ENCODE data around the gene ARHGAP33.
"Not testable (repeated sequence)": the region's sequence is repeated elsewhere in the genome, so short reads cannot be mapped to it uniquely, and the experiment has no call there.

The ARHGAP33 gene

DNA sequence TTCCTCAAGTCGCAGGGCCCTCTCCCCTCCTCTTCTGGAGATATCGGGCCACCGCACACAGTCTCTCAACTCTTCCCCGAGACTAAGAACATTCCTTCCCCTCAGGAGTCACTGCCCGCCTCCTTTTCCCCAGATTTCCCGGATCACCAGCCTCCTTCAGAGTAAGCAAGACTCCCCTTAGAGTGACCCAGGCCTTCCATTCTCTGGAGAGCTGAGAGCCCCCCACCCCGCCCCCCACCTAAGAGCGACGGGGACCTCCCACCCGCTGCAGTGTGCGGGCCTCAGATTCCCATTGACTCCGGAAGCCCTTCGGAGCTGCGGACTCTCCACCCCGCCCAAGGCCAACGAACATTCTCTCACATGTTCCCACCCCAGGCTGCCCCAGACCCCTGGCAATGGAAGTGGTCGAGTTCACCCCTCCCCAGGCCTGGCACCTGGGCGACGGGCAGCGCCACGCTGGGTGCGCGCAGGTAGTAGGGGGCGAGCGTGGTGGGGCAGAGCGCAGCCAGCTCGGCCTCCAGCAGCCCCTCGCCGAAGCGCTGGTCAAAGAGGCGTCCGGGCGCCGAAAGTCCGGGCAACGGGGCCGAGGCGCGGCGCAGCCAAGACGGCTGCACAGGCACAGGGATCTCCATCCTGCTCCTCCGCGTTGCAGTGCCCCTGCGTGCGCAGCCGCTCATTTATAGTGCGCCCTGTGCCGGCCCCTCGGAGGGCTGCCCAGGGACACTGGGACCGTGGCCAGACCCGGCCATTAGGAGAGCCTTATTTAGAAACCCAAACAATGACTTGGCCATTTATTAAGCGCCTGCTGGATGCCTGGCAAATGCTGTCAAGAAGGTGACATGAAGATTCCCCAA lies 18.8 kb upstream of the ARHGAP33 start, which contains the start of gene HSPB6:
HSPB6 (minus strand) TSS at position 653 of the 854 bp plus-strand sequence; CDS start at position 632, 21 bp downstream.
- DNase-seq = peak; percentile 86

DNA sequence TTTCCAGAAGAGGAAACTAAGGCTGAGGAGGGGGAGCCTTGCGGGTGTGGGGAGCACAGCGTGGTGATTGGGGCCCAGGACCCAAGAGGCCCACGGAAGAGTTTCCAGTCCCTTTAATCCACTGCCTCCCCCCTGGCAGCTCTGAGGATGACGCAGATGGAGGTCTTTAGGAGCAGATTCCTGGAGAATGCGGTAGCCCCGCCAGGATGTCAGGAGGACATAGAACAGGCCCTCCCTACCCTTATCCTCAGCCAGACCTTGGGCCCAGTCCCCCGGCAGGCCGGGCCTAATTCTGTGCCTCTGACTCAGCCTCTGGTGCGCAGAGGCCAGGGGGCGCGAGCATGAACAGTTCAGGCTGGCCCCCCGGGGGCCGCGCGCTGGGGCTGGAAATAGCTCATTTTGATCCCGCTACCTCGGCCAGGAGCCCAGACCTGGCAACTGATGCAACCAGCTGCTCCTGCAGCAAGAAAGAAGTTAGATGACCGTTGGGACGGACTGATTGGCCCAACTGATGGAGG lies 18.1 kb upstream of the ARHGAP33 start:
- DNase-seq = peak; percentile 97

DNA sequence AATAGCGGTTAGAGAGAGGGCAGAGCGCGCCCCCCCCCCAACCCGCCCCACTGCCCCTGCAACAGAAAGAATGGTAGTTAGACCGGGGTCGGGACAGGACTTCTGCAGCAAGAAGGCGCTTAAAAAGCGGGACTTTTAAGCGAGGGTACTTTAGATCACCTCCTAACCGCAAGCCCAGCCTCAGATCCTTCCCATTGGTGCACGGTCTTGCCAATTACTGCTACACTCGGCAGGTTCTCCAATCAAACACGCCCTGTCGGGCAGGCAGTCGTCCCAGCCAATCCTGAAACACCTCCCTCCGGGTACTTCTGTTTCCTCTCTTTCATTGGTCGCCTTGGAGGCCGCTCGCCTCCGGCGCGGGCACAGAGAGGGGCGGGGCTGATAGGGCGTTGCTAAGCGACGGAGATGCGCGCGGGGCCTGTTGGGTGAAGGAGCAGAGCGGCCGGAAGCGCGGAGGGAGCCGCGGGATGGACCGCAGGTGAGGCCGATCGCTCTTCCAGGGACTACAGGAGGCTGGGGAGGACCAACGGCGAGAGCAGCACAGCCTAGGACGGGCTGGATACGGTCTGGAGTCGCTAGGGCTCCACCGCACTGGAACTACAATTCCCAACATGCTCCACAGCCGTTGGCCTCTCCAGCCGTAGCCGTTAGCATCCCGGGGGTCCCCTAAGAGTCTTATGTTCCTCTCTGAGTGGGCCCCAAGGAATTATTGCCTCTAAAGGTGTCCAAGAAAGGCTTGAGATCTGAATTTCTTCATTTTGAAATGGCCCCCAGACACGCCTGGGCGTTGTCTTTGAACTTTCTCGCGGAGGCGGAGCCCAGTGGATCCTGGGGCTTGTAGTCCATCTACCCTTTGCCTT lies 17.4 kb upstream of the ARHGAP33 start, which contains the start of gene PROSER3:
PROSER3 (plus strand) TSS at position 428 of the 860 bp plus-strand sequence; CDS start at position 468, 40 bp downstream.
- DNase-seq = peak; percentile 100

DNA sequence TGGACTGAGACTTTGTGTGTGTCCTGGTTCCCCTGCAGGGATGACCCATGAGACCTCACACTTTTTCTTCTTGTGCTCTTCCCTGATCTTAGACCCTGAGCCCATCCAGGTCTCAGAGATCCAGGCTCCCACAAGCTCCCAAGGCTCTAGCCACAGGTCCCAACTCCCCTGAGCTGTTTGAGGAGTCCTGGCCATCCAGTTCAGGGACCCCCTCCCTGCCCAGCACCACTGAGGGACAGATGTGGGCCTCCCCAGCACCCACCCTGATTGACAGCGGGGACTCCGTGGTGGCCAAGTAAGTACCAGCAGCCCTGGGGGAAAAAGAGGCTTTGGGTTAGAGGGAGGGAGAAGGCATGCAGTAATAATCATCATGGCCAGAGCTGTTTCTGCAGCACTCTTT lies 15.7 kb upstream of the ARHGAP33 start:
- DNase-seq = no peak

DNA sequence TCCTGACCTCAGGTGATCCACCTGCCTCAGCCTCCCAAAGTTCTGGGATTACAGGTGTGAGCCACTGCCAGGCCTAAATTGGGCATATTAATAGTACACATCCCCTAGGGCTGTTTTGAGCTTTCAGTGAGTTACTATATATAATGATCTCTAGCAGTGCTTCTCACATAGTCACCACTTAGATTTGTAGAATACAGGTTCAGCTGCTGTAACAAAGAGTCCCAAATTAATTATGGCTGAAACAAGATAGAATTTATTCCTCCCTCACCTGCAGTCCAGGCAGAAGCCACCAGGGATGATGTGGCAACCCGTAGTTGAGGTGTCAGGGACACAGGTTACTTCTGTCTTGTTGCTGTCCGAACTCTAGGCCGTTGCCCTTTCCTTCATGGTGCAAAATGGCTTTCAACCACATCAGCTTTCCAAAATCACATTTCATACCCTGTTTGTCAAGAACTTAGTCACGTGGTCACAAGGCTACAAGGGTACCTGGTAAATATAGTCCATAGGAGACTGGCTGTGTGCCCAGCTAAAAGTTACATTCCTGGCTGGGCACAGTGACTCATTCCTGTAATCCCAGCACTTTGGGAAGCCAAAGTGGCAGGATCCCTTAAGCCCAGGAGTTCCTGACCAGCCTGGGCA lies 14.5 kb upstream of the ARHGAP33 start:
- DNase-seq = no peak

DNA sequence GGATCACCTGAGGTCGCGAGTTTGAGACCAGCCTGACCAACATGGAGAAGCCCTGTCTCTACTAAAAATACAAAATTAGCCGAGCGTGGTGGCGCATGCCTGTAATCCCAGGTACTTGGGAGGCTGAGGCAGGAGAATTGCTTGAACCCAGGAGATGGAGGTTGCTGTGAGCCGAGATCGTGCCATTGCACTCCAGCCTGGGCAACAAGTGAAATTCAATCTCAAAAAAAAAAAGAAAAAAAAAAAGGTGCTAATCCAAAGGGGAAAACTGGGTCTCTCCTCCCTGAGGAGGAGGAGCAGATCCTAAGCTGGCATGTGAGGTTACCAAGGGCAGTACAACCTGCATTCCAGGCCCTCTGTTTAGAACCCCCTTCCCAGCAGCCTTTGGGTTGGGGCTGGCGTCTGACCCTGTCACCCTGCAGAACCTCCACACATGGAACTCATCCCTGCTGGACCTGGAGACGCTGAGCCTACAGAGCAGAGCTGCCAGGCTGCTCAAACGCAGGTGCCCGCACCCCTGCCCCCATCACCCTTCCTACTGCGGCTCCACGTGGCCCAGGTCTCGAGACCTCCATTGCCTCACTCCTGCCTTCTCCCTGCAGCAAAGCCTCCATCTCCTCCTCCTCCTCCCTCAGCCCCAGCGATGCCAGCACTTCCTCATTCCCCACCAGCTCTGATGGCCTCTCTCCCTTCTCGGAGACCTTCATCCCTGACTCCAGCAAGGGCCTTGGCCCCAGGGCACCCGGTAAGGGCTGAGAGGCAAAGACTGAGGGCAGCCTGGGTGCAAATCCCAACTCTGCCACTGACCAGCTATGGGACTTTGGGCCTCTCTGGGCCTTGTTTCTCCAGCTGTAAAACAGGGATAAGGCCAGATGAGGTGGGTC lies 10.7 kb upstream of the ARHGAP33 start:
- no peak for DNase-seq

DNA sequence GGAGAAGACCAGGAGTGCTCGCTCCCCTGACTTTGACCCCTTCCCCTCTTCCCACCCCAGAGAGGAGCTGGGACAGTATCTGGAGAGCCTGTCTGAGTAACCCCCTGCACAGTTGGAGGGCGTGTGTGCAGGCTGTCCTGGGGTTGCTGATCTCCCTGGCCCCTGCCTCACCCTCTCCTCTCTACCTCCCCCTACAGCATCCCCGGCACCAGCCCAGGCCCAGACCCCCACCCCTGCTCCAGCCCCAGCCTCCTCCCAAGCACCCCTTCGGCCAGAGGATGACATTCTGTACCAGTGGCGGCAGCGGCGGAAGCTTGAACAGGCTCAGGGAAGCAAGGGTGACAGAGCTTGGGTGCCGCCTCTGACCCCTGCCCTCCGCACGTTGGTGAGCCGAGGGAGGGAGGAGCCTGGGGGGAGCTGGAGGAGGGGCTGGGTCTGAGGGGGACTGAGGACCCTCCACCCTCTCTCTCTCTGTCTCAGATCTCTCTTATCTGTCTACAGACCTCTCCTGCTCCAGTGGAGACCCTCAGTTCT lies 8.7 kb upstream of the ARHGAP33 start:
- DNase-seq = no peak

DNA sequence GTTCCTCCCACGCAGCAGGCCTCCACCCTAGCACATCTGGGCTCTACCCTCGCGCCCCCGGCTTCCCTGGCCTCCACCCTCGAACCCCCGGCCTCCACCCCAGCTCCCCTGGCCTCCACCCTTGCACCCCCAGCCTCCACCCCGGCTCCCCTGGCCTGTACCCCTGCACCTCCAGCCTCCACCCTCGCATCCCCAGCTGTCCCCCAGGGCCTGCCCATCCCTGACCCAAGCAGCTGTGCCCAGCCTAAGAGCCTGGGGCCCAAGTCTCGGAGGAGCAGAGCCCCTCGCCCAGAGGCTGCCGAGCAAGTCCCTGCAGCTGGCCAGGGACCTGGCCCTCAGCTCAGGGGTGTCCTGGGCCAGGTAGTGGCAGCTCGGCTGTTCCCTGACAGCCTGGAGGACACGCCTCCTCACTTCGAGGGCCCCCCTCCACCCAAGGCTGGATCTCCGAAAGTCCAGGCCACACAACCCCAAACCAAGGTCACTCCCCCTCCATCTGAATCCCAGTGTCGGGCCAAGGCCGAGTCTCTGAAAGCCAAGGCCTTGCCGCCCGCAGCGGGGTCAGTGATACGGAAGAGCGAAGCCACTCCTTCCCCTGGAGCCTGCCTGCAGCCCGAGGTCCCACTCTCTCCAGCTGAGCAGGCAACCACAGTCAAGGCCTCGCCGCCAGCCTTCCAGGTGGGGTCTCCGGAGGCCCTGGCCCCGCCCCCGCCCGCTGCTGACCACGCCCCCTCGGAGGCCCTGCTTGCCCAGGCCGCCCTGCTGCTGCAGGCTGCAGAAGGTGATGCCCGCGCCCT lies 7.9 kb upstream of the ARHGAP33 start:
- no peak for DNase-seq

DNA sequence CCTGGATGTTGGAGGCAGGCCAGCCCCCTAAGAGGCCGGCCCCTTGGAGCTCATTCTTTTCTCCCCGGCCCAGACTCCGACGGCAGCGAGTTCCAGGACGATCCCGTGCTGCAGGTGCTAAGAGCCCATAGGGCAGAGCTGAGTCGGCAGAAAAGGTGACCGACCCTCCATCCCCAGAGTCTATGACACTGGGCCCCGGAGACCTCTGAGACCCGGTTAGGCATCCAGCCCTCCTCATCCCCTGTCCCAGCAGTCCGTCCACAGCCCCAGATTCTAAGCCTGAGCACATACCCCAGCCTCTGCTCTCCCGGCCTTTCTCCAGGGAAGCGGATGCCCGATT lies 7.3 kb upstream of the ARHGAP33 start:
- no peak for DNase-seq

DNA sequence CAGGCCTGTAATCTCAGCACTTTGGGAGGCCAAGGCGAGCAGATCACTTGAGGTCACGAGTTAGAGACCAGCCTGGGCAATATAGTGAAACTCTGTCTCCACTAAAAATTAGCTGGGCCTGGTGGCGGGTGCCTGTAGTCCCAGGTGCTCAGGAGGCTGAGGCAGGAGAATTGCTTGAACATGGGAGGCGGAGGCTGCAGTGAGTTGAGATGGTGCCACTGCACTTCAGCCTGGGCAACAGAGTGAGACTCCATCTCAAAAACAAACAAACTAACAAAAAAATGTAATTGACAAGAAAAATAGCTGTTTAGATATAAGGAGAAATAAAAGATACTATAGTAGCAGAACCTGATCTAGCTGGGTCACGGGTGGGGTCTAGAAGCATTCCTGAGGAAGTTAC lies 3.0 kb upstream of the ARHGAP33 start:
- DNase-seq = not testable (repeated sequence)

DNA sequence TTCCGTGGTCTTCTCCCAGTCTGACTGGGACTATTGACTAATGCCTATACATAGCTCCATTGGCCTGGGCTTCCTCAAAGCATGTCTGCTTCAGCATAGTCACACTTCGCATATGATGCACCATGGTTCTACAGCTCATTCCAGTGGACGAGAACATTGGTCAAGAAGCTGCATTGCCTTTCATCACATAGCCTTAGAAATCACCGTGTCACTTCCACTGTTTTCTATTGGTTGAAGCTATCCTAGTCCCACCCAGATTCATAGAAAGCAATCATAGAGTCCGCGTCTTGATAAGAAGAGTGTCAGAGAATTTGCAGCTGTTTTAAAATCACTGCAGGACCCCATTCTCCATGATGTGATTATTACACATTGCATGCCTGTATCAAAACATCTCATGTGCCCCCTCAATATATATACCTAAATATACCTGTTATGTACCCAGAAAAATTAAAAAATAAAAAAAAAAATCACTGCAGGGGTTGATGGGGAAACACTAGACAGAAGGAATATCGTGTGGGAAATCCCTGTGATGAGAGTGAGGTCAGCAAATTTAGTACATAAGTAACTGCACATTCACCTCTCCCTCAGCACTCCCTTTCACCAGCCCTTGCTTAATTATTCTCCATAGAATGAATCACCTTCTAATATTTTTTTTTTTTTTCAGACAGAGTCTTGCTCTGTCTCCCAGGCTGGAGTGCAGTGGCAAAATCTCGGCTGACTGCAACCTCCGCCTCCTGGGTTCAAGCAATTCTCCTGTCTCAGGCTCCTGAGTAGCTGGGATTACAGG lies 2.2 kb upstream of the ARHGAP33 start:
- no peak for DNase-seq

DNA sequence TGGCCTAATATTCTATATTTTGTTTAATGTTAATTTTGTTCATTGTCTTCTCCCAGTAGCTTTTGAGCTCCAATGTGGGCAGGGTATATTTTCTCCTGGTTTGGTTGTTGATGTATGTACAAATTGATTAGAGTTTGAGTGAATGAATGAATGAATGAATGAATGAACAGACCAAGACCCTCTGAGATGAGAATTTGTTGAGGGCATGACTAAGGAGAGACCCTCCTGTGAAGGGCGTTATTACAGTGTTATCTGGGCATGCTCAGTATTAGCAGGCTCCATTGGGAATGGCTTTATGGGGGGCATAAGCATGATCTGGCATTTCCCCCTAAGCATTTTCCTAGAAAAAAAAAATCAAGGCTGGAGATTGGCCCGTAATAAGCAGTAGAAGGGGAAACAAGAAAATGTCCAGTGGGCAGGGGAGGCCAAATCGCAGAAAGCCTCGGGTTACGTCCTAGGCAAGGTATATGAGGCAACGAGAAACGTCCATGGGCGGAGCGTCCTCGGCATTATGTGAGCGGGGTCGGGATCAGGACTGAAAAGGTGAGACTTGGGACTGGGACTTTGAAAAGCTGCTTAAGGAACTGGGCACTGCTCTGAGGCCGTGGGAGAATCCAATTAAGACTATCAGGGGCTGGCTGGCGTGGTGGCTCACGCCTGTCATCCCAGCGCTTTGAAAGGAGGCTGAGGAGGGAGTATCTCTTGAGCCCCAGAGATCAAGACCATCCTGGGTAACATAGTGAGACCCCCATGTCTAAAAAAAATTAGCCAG lies 904 bp upstream of the ARHGAP33 start:
- peak; percentile 18 for DNase-seq

DNA sequence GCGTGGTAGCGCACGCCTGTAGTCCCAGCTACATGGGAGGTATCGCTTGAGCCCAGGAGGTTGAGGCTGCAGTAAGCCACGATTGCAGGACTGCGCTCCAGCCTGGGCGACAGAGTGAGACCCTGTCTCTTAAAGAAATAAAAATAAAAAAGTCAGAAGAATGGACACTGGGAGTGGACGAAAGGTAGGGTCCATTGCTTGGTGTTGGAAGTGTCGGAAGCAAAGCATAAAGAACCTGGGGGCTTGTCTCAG lies 392 bp upstream of the ARHGAP33 start:
- DNase-seq = no peak

DNA sequence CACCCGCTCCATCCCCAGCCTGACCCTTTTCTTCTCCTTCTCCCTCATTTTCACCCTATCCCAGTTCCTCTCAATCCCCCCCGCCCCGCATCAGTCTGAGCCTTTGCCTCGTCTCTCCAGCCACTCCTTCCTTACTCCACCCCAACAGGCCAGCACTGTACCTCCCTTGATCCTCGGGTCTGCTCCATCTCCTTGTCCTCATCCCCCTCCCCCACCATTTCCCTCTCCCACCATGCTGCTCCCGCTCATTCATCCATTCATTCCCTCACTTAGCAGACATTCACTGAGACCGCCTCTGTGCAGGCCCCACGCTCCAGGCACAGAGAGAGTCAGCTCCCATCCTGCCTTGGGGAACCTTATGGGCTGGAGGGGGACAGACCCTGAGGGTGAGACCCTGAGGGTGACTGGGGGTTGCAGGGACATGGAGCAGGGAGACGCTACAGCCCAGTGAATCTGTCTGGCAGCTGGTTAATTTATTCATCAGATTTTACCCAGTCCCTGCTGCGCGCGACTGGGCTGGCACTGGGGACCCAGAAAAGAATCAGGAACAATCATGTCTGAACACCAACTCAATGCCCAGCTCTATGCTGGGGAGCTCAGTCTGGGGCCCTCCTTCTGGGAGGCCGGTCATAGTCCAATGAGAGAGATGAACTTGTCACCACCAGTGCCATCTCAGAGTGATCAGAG lies 881 bp downstream of the ARHGAP33 start:
- peak; percentile 14 for DNase-seq

DNA sequence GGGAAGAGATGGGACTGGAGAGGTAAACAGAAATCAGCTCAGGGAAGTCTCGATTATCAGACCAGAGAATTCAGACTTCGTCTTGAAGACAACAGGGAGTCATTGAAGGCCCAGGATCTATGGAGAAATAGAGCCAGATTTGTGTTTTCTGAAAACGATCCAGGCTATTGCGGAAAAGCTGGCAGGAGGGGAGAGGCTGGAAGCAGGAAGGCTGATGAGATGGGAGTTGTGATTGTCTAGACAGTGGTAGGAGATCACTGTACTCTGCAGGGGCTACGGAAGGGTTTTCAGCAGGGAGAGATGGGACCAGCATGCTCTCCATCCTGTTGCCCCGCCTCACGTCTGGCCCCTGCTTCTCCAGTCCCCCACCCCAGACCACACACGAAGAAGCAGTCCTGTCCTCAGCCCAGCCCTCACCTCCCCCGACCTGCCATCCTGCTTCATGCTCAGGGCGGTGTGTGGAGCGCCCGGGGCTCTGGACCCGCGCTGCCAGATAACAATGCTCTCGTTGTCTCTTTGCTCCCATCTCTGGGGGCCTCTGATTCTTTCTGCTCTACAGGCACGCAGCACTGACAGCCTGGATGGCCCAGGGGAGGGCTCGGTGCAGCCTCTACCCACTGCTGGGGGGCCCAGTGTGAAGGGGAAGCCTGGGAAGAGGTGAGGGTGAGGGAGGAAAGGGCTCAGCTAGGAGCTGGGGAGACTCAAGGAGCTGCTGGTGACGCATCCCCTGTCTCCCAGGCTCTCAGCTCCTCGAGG lies 1.9 kb downstream of the ARHGAP33 start:
- DNase-seq = peak; percentile 17

DNA sequence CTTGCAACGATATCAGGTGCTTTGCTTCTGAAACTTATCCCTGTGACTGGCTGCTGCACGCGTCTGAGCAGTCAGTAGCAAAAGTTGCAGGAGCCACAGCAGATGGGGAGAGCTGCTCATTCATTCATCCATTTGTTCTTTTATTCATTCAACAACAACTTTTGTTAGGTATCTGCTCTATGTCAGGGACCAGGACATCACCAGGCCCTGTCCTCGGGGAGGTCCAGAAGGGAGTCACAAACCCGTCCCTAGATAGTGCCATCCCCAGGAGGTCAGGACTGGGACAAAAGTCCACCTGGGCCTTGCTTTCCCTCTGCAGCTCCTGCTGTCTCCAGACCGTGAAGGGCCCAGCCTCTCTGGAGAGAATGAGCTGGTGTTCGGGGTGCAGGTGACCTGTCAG lies 2.6 kb downstream of the ARHGAP33 start:
- DNase-seq = no peak

DNA sequence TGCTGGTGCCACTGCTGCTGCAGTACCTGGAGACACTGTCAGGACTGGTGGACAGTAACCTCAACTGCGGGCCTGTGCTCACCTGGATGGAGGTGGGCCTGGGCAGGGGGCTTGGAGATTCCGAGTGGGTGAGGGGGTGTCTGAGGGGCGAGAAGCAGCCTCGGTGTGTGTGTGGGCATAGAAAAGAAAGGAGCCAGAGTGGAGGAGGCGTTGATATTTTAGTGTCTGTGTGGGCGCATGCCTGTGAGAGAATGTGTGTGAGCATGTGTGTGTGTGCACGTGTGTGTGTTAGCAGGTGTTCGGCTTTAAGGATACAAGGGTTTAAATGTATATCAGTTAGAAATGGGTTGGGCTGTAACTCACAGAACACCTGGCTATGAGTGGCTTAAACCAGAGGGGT lies 3.7 kb downstream of the ARHGAP33 start:
- DNase-seq = no peak

DNA sequence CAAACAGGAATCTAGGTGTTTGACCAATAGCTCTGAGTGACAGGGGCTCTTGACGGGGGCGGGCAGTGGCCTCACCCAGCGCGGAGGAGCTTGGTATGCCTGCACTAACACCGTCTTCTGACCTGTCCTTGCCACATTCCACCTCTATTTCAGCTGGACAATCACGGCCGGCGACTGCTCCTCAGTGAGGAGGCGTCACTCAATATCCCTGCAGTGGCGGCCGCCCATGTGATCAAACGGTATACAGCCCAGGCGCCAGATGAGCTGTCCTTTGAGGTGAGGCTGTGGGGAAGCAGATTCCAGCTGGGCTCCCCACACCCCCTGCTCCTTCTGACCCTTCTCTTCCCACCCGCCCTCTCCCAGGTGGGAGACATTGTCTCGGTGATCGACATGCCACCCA lies 4.7 kb downstream of the ARHGAP33 start:
- DNase-seq = peak; percentile 15

Data from femur (tissue), 1 donor.